Endodermal cell (in vitro differentiated cells): ENCODE data around the gene LAG3. TPM values are rescaled to one million over a fixed set of nuclear protein-coding genes. Genes with fewer than 3 reads are reported as not detected.

Experiments used
- DNase-seq: peaks from one replicate; pipeline ENCODE4 v3.0.0-alpha.2; 2017
- H3K27ac ChIP-seq: 2 replicates; pipeline ENCODE4 v1.5.1; 2013; ENCODE audit warnings: mild to moderate bottlenecking, low read depth, low read length, moderate library complexity
- H3K27me3 ChIP-seq: 2 replicates; pipeline ENCODE4 v1.6.1; 2013; ENCODE audit warnings: mild to moderate bottlenecking, low read length, moderate library complexity; ENCODE audit not compliant: insufficient read depth, control insufficient read depth, poor library complexity, severe bottlenecking
- H3K36me3 ChIP-seq: 2 replicates; pipeline ENCODE4 v1.7.0; 2013; ENCODE audit warnings: mild to moderate bottlenecking, low read length, moderate library complexity; ENCODE audit not compliant: control insufficient read depth, insufficient read depth
- H3K4me1 ChIP-seq: one replicate; pipeline ENCODE4 v1.7.0; 2013; ENCODE audit warnings: low read length; ENCODE audit not compliant: control insufficient read depth, insufficient read depth
- H3K4me3 ChIP-seq: 2 replicates; pipeline ENCODE4 v1.5.1; 2013; ENCODE audit warnings: mild to moderate bottlenecking, low read length, moderate library complexity
- H3K9ac ChIP-seq: 2 replicates; pipeline ENCODE4 v1.6.1; 2013; ENCODE audit warnings: mild to moderate bottlenecking, low read length, moderate library complexity; ENCODE audit not compliant: poor library complexity, severe bottlenecking; ENCODE audit errors: extremely low read depth
- H3K9me3 ChIP-seq: 2 replicates; pipeline ENCODE4 v1.6.1; 2013; ENCODE audit warnings: mild to moderate bottlenecking, low read length, moderate library complexity; ENCODE audit not compliant: control insufficient read depth
- H3K27ac Mint-ChIP-seq: 2 replicates; pipeline ENCODE4 v1.8.0; 2020; ENCODE audit warnings: mixed read lengths
- H3K27me3 Mint-ChIP-seq: 2 replicates; pipeline ENCODE4 v1.8.0; 2021; ENCODE audit warnings: mild to moderate bottlenecking, mixed read lengths; ENCODE audit not compliant: insufficient read depth
- H3K36me3 Mint-ChIP-seq: 2 replicates; pipeline ENCODE4 v1.8.0; 2020; ENCODE audit warnings: low read depth, mixed read lengths
- H3K4me1 Mint-ChIP-seq: 2 replicates; pipeline ENCODE4 v1.8.0; 2020; ENCODE audit warnings: mixed read lengths
- H3K4me3 Mint-ChIP-seq: 2 replicates; pipeline ENCODE4 v1.8.0; 2020; ENCODE audit warnings: mild to moderate bottlenecking, moderate library complexity, mixed read lengths
- H3K9me3 Mint-ChIP-seq: 2 replicates; pipeline ENCODE4 v1.8.0; 2020; ENCODE audit warnings: mild to moderate bottlenecking, mixed read lengths
- WGBS, 2 experiments: methylation state at CpG; one replicate each; pipeline versions ENCODE4 v1.1.5 to v1.1.7; 2013; ENCODE audit warnings: missing lambda C conversion rate in 2 of 2, mixed read lengths in 1 of 2; ENCODE audit not compliant: insufficient coverage in 1 of 2, insufficient read length in 1 of 2; 5-methylcytosine and 5-hydroxymethylcytosine counted together
- total RNA-seq, 2 donors: library from RNA; stranded (reverse); fragmentation: NEBNext Ultra II Directional in 1 of 2; extraction: Animal tissue kit (Norgen Biotek cat#: 25700) in 1 of 2; gene quantifications; 2 replicates in 1 of 2; 3 replicates in 1 of 2; pipeline ENCODE4 v1.2.1, GENCODE V29; 2021
- TF ChIP-seq, protein P1 (sequence below): fragments of 200-600 bp; sonication (generic); conservative IDR thresholded peaks from 2 replicates; pipeline ENCODE4 v1.5.0; 2021; ENCODE audit warnings: antibody characterized with exemption, mild to moderate bottlenecking

Gene LAG3
- total RNA-seq, 2 donors from 2014 or later = 1.9 to 7.3 TPM

GRCh38 chr12:6799147-6799546 lies 26.8 kb downstream of the LAG3 start:
- no peak overlapping the region for H3K27ac ChIP-seq
- 90% methylated on average over 5 of the region's 5 CpGs for WGBS, 2 experiments
- H3K9me3 ChIP-seq = no peaks in the 10 kb centered on the region
- Mint-ChIP-seq H3K4me1 (peaks cover 24% of the 10 kb centered on the region), H3K27me3 (peaks cover 49% of the 10 kb centered on the region), H3K27ac (no peak overlapping the region), H3K4me3 (no peak overlapping the region), H3K36me3 (no peaks in the 10 kb centered on the region), H3K9me3 (peaks cover 8% of the 10 kb centered on the region)
- H3K9ac ChIP-seq = no peak overlapping the region
- H3K27me3 ChIP-seq = no peaks in the 10 kb centered on the region
- no peaks in the 10 kb centered on the region for H3K36me3 ChIP-seq
- TF ChIP-seq, protein P1, sequence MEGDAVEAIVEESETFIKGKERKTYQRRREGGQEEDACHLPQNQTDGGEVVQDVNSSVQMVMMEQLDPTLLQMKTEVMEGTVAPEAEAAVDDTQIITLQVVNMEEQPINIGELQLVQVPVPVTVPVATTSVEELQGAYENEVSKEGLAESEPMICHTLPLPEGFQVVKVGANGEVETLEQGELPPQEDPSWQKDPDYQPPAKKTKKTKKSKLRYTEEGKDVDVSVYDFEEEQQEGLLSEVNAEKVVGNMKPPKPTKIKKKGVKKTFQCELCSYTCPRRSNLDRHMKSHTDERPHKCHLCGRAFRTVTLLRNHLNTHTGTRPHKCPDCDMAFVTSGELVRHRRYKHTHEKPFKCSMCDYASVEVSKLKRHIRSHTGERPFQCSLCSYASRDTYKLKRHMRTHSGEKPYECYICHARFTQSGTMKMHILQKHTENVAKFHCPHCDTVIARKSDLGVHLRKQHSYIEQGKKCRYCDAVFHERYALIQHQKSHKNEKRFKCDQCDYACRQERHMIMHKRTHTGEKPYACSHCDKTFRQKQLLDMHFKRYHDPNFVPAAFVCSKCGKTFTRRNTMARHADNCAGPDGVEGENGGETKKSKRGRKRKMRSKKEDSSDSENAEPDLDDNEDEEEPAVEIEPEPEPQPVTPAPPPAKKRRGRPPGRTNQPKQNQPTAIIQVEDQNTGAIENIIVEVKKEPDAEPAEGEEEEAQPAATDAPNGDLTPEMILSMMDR = no peak
- DNase-seq = no peak
- H3K4me3 ChIP-seq = no peak overlapping the region
- no peaks in the 10 kb centered on the region for H3K4me1 ChIP-seq

- H3K4me1 Mint-ChIP-seq = peaks cover 23% of the 10 kb centered on the region
- 90 to 100% methylated on average over 1 of the region's 1 CpG for WGBS, 2 experiments
- H3K36me3 Mint-ChIP-seq = no peaks in the 10 kb centered on the region
- no peaks in the 10 kb centered on the region for H3K27me3 ChIP-seq
- H3K9me3 ChIP-seq = no peaks in the 10 kb centered on the region
- H3K9me3 Mint-ChIP-seq = peaks cover 16% of the 10 kb centered on the region
- H3K9ac ChIP-seq = no peak overlapping the region
- peaks cover 14% of the 10 kb centered on the region for H3K27me3 Mint-ChIP-seq
- no peak overlapping the region for H3K4me3 ChIP-seq
- H3K36me3 ChIP-seq = no peaks in the 10 kb centered on the region
- no peak overlapping the region for H3K27ac ChIP-seq
- no peak for DNase-seq
- peaks cover 3% of the 10 kb centered on the region for H3K4me1 ChIP-seq
- TF ChIP-seq, protein P1 = no peak
- no peak overlapping the region for H3K4me3 Mint-ChIP-seq
- no peak overlapping the region for H3K27ac Mint-ChIP-seq
Measured at GRCh38 chr12:6807170-6807569, 34.9 kb downstream of the LAG3 start.

DNA sequence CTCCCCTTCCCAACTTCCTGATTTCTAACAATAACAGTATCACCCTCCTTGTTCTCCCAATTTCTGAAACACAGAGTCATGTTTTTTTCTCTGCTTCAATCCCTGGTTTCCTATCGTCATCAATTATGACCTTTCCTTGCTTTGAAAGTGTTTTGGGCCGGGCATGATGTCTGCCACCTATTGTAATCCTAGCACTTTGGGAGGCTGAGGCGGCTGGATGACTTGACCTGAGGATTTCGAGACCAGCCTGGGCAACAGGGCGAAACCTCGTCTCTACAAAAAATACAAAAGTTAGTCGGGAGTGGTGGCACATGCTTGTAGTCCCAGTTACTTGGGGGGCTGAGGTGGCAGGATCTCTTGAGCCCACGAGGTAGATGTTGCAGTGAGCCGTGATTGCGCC lies 36.7 kb downstream of the LAG3 start:
- 72 to 74% methylated on average over 10 of the region's 10 CpGs for WGBS, 2 experiments
- H3K4me3 ChIP-seq = no peak overlapping the region
- Mint-ChIP-seq H3K27ac (peak overlapping the region; percentile 28), H3K4me1 (peaks cover 28% of the 10 kb centered on the region), H3K9me3 (peaks cover 12% of the 10 kb centered on the region), H3K4me3 (no peak overlapping the region), H3K36me3 (no peaks in the 10 kb centered on the region), H3K27me3 (peaks cover 26% of the 10 kb centered on the region)
- H3K9ac ChIP-seq = no peak overlapping the region
- H3K27ac ChIP-seq = no peak overlapping the region
- DNase-seq = peak; percentile 77
- TF ChIP-seq, protein P1 = no peak
- peaks cover 5% of the 10 kb centered on the region for H3K4me1 ChIP-seq
- H3K27me3 ChIP-seq = peaks cover 2% of the 10 kb centered on the region
- no peaks in the 10 kb centered on the region for H3K36me3 ChIP-seq
- H3K9me3 ChIP-seq = no peaks in the 10 kb centered on the region
